H1 (cell line): Measurements from ENCODE around the gene ASPA. TPM values are rescaled to one million over a fixed set of nuclear protein-coding genes. Genes with fewer than 3 reads are reported as not detected.

Source experiments
- CTCF ChIA-PET: fragments of 300-600 bp; sonication (Branson Sonifier 250); formaldehyde crosslinking; loops from one replicate; lab custom pipeline; 2021; ENCODE audit not compliant: partially characterized antibody; lab: Charles Lee
- POLR2A ChIA-PET: fragments of 300-600 bp; sonication (Branson Sonifier 250); formaldehyde crosslinking; loops from one replicate; lab custom pipeline; 2021; ENCODE audit warnings: inconsistent platforms; ENCODE audit not compliant: partially characterized antibody; lab: Charles Lee
- DNase-seq, 2 experiments: peaks; one replicate each; pipeline versions ENCODE4 v3.0.0 to v3.0.0-alpha.2; 2010 to 2022; ENCODE audit warnings: low spot score in 2 of 2, low read depth in 1 of 2, mixed read lengths in 1 of 2
- FAIRE-seq: peaks from 2 replicates; lab custom pipeline; 2011; peaks lifted over from hg19 to GRCh38; lab: Jason Lieb, UNC
- H2AFZ ChIP-seq: 2 replicates; pipeline ENCODE4 v1.8.1; 2012; ENCODE audit warnings: low read length, inconsistent platforms
- H2AK5ac ChIP-seq: 2 replicates; pipeline ENCODE4 v1.6.1; 2013; ENCODE audit warnings: low read depth, low read length
- H2BK120ac ChIP-seq: replicated peaks from 2 replicates; pipeline ENCODE3; 2013; ENCODE audit warnings: low read depth, low read length, inconsistent platforms
- H2BK12ac ChIP-seq: 2 replicates; pipeline ENCODE4 v1.6.1; 2013; ENCODE audit warnings: low read depth, low read length
- H2BK15ac ChIP-seq: 2 replicates; pipeline ENCODE4 v1.6.1; 2013; ENCODE audit warnings: low read length
- H2BK20ac ChIP-seq: 2 replicates; pipeline ENCODE4 v1.6.1; 2013; ENCODE audit warnings: low read length
- H2BK5ac ChIP-seq: 2 replicates; pipeline ENCODE4 v1.6.1; 2013; ENCODE audit warnings: low read depth, low read length
- H3K14ac ChIP-seq: 2 replicates; pipeline ENCODE4 v1.6.1; 2013; ENCODE audit warnings: inconsistent platforms; ENCODE audit not compliant: insufficient read length
- H3K18ac ChIP-seq: 2 replicates; pipeline ENCODE4 v1.6.1; 2013; ENCODE audit warnings: low read length; ENCODE audit errors: extremely low read depth
- H3K23ac ChIP-seq: 2 replicates; pipeline ENCODE4 v1.6.1; 2013; ENCODE audit warnings: inconsistent platforms; ENCODE audit not compliant: insufficient read length
- H3K23me2 ChIP-seq: 2 replicates; pipeline ENCODE4 v1.6.1; 2013; ENCODE audit warnings: low read depth, low read length
- H3K27ac ChIP-seq: 2 replicates; pipeline ENCODE4 v1.6.1; 2011; ENCODE audit warnings: low read depth, low read length, inconsistent platforms
- H3K27me3 ChIP-seq, 4 experiments: replicated peaks in 1 of 4; 1 replicate in 1 of 4; 2 replicates in 3 of 4; pipeline versions ENCODE4 v1.6.1 to v1.8.1; 2011 to 2013; ENCODE audit warnings: low read length in 3 of 4, mild to moderate bottlenecking in 3 of 4, inconsistent platforms in 2 of 4, mixed read lengths in 2 of 4, moderate library complexity in 1 of 4; ENCODE audit not compliant: control insufficient read depth in 3 of 4, insufficient read depth in 3 of 4; ENCODE audit errors: extremely low read depth in 1 of 4
- H3K36me3 ChIP-seq, 4 experiments: 2 replicates each; pipeline versions ENCODE4 v1.6.1 to v1.8.1; 2011 to 2013; ENCODE audit warnings: mild to moderate bottlenecking in 4 of 4, low read length in 3 of 4, moderate library complexity in 2 of 4, control low read depth in 1 of 4, inconsistent platforms in 1 of 4; ENCODE audit not compliant: insufficient read depth in 4 of 4, control insufficient read depth in 2 of 4
- H3K4ac ChIP-seq: replicated peaks from 2 replicates; pipeline ENCODE3; 2013; ENCODE audit warnings: low read length, low read depth, mixed read lengths, inconsistent platforms; ENCODE audit not compliant: insufficient read length
- H3K4me1 ChIP-seq, 4 experiments: replicated peaks in 1 of 4; 1 replicate in 1 of 4; 2 replicates in 3 of 4; pipeline versions ENCODE4 v1.6.1 to v1.8.1; 2011 to 2013; ENCODE audit warnings: low read length in 3 of 4, inconsistent platforms in 2 of 4, mixed read lengths in 1 of 4; ENCODE audit not compliant: insufficient read depth in 4 of 4, control insufficient read depth in 3 of 4
- H3K4me2 ChIP-seq, 2 experiments: 2 replicates each; pipeline versions ENCODE4 v1.6.1 to v1.8.1; 2011 to 2013; ENCODE audit warnings: low read depth in 2 of 2, low read length in 2 of 2, control low read depth in 1 of 2, inconsistent platforms in 1 of 2, mild to moderate bottlenecking in 1 of 2; ENCODE audit not compliant: insufficient read depth in 1 of 2
- H3K4me3 ChIP-seq, 4 experiments: fragments of 200-600, 300-600 bp in 1 of 4; sonication (generic), shearing (Covaris generic), sonication (Bioruptor Twin) in 1 of 4; 2 replicates each; pipeline versions ENCODE4 v1.5.1 to v1.8.1; 2011 to 2016; ENCODE audit warnings: low read length in 4 of 4, low read depth in 3 of 4, control low read depth in 2 of 4, inconsistent platforms in 2 of 4, mild to moderate bottlenecking in 2 of 4, mixed read lengths in 1 of 4, moderate library complexity in 1 of 4; ENCODE audit not compliant: insufficient read depth in 2 of 4; ENCODE audit errors: extremely low read depth in 1 of 4
- H3K56ac ChIP-seq: replicated peaks from 2 replicates; pipeline ENCODE3; 2013; ENCODE audit warnings: low read depth, mild to moderate bottlenecking, mixed read lengths, low read length, inconsistent platforms; ENCODE audit not compliant: insufficient read length
- H3K79me1 ChIP-seq: 2 replicates; pipeline ENCODE4 v1.6.1; 2013; ENCODE audit warnings: low read depth, low read length, control low read depth
- H3K79me2 ChIP-seq, 2 experiments: 2 replicates each; pipeline versions ENCODE4 v1.6.1 to v1.8.1; 2012 to 2013; ENCODE audit warnings: low read length in 2 of 2, mild to moderate bottlenecking in 2 of 2, inconsistent platforms in 1 of 2; ENCODE audit not compliant: insufficient read depth in 2 of 2, control insufficient read depth in 1 of 2
- H3K9ac ChIP-seq, 4 experiments: replicated peaks in 1 of 4; 1 replicate in 1 of 4; 2 replicates in 3 of 4; pipeline versions ENCODE4 v1.6.1 to v1.8.1; 2011 to 2013; ENCODE audit warnings: low read depth in 3 of 4, low read length in 3 of 4, control low read depth in 2 of 4, mild to moderate bottlenecking in 2 of 4, moderate library complexity in 2 of 4, inconsistent platforms in 1 of 4; ENCODE audit errors: extremely low read depth in 1 of 4
- H3K9me3 ChIP-seq, 2 experiments: 2 replicates each; pipeline versions ENCODE4 v1.6.1 to v1.8.1; 2012 to 2013; ENCODE audit warnings: mild to moderate bottlenecking in 2 of 2, moderate library complexity in 2 of 2, control low read depth in 1 of 2, inconsistent platforms in 1 of 2, low read depth in 1 of 2, low read length in 1 of 2, mixed read lengths in 1 of 2; ENCODE audit not compliant: insufficient read depth in 2 of 2
- H4K20me1 ChIP-seq, 2 experiments: replicated peaks in 1 of 2; 2 replicates each; pipeline versions ENCODE3 to v1.8.1; 2011 to 2013; ENCODE audit warnings: inconsistent platforms in 2 of 2, low read length in 2 of 2, mild to moderate bottlenecking in 1 of 2; ENCODE audit not compliant: insufficient read depth in 2 of 2, control insufficient read depth in 1 of 2
- H4K5ac ChIP-seq: 2 replicates; pipeline ENCODE4 v1.6.1; 2013; ENCODE audit warnings: low read length, low read depth, mixed read lengths, inconsistent platforms; ENCODE audit not compliant: insufficient read length
- H4K8ac ChIP-seq: 2 replicates; pipeline ENCODE4 v1.8.0; 2013; ENCODE audit warnings: mild to moderate bottlenecking, moderate library complexity, low read length, inconsistent platforms; ENCODE audit not compliant: insufficient read depth; ENCODE audit errors: extremely low read depth
- H4K91ac ChIP-seq: replicated peaks from 2 replicates; pipeline ENCODE3; 2013; ENCODE audit warnings: low read length, mixed read lengths, inconsistent platforms; ENCODE audit not compliant: insufficient read length
- NANOG ChIP-seq: IDR thresholded peaks from 2 replicates; pipeline ENCODE4 v1.6.1; 2011; ENCODE audit warnings: low read length, low read depth, mild to moderate bottlenecking, inconsistent platforms; ENCODE audit not compliant: insufficient read depth, poor library complexity, severe bottlenecking
- POLR2A ChIP-seq, 2 experiments: IDR thresholded peaks; 1 replicate in 1 of 2; 2 replicates in 1 of 2; pipeline ENCODE4 v1.6.1; 2011; ENCODE audit warnings: low read depth in 2 of 2, low read length in 2 of 2, mild to moderate bottlenecking in 2 of 2; ENCODE audit errors: control extremely low read depth in 1 of 2
- SIX5 ChIP-seq: IDR thresholded peaks from 2 replicates; pipeline ENCODE4 v1.6.1; 2011; ENCODE audit warnings: mild to moderate bottlenecking, low read depth, low read length
- SP4 ChIP-seq: IDR thresholded peaks from 2 replicates; pipeline ENCODE4 v1.6.1; 2012; ENCODE audit warnings: low read length, inconsistent platforms
- TBP ChIP-seq: IDR thresholded peaks from 2 replicates; pipeline ENCODE4 v1.6.1; 2011; ENCODE audit warnings: low read depth, low read length, improper control_type of control experiment
- WGBS, 2 experiments: shearing (Covaris generic) in 1 of 2; methylation state at CpG; one replicate each; pipeline versions ENCODE4 v1.1.6 to v1.1.7; 2013 to 2015; ENCODE audit warnings: low lambda C conversion rate in 2 of 2, mixed read lengths in 2 of 2, inconsistent platforms in 1 of 2, low coverage in 1 of 2, missing lambda C conversion rate in 1 of 2; ENCODE audit not compliant: insufficient replicate concordance in 2 of 2, insufficient coverage in 1 of 2, insufficient read length in 1 of 2; ENCODE audit errors: extremely low coverage in 1 of 2, missing lambda C conversion rate in 1 of 2; 5-methylcytosine and 5-hydroxymethylcytosine counted together
- polyA plus RNA-seq, 7 experiments: library from polyadenylated mRNA; depleted of rRNA in 3 of 7; stranded (reverse) in 5 of 7; unstranded in 2 of 7; fragments of >200 nt in 5 of 7; fragments of 200-250 nt in 2 of 7; gene quantifications; 1 replicate in 5 of 7; 2 replicates in 1 of 7; 4 replicates in 1 of 7; pipeline versions ENCODE4 v1.2.1 to v1.2.3, GENCODE V29; 2011 to 2013; ENCODE audit warnings: missing spikeins in 2 of 7, mixed read lengths in 2 of 7
- total RNA-seq: library from RNA; stranded (reverse); fragmentation: NEBNext Ultra II Directional; extraction: Animal tissue kit (Norgen Biotek cat#: 25700); gene quantifications from 2 replicates; pipeline ENCODE4 v1.2.1, GENCODE V29; 2021

ASPA gene
- total and polyA plus RNA-seq, 2 of the 8 experiments (the other 6 are each of a cell fraction or from before 2014, with no cell fraction given), result 0.03 TPM; not detected in 1

DNA sequence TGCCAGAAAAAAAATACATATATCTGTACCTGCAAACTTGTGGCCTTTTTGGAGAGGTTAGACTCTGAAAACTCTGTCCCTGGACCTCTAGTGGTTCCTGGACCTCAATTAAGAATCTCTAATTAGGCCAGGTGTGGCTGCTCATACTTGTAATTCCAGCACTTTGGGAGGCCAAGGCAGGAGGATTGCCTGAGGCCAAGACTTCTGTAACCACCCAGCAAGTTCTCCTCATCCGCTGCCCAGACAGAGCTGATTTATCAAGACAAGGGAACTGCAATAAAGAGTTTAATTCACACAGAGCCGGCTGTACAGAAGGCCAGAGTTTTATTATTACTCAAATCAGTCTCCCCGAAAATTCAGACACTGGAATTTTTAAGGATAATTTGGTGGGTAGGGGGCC, 4.2 kb downstream of the ASPA start:
- Histone ChIP-seq H3K23me2 (no peaks in the 10 kb centered on the region), H3K4ac (no peak overlapping the region), H3K23ac (no peak overlapping the region), H3K79me1 (no peaks in the 10 kb centered on the region), H3K4me2 (no peak overlapping the region), H3K27ac (no peak overlapping the region), H3K56ac (no peak overlapping the region), H3K14ac (no peak overlapping the region), H4K91ac (no peak overlapping the region), H4K20me1 (no peaks in the 10 kb centered on the region), H2BK20ac (no peak overlapping the region), H3K9me3 (no peaks in the 10 kb centered on the region), H2BK15ac (no peak overlapping the region), H3K27me3 (no peaks in the 10 kb centered on the region), H2BK120ac (no peak overlapping the region), H2AFZ (no peak overlapping the region), H2AK5ac (no peak overlapping the region), H3K18ac (no peak overlapping the region), H3K79me2 (no peaks in the 10 kb centered on the region), H2BK5ac (no peak overlapping the region), H3K9ac (no peak overlapping the region), H4K8ac (no peak overlapping the region), H3K4me3 (no peak overlapping the region), H2BK12ac (no peak overlapping the region), H4K5ac (no peak overlapping the region), H3K4me1 (peaks cover 0 to 13% (median 5%) of the 10 kb centered on the region in 4 experiments; a peak in 5 of 7 replicates), H3K36me3 (no peaks in the 10 kb centered on the region)
- no peak for TF ChIP-seq POLR2A (IDR thresholded peaks at IDR 0.05; ENCODE audit: control extremely low read depth in 1 of 2, low read depth in 2 of 2, low read length in 2 of 2)
- no peak for TF ChIP-seq TBP
- no peak for TF ChIP-seq SIX5
- no peak for TF ChIP-seq NANOG
- no peak for TF ChIP-seq SP4
- ChIA-PET POLR2A (interaction anchor here (0.6 kb wide), 1 partner anchor 21 kb away, joined by 3 read pairs; no protein-coding TSS in a partner anchor), CTCF (no interaction called here)
- DNase-seq, result no peak
- WGBS, 2 experiments, result 89% methylated on average over 3 of the region's 3 CpGs; no CpG with 5 or more reads in 1 of the 2 experiments
- no peak for FAIRE-seq
